HG03139 (cell line): Measurements from ENCODE around the gene FUOM.

Experiments used
- ATAC-seq: cut with Tn5 transposase; IDR thresholded peaks from one replicate; pipeline ENCODE4 v1.9.1; 2021; ENCODE audit not compliant: unreplicated experiment

FUOM gene

GRCh38 chr10:133357285-133358161 lies at the start of gene FUOM:
TSS of gene FUOM (minus strand) at chr10:133358019. CDS start at chr10:133358007, 12 bp downstream.
- peak; percentile 70 for ATAC-seq

- no peak for ATAC-seq
Observed at GRCh38 chr10:133405844-133406527, 48.2 kb upstream of the FUOM start.

GRCh38 chr10:133405272-133405671 lies 47.5 kb upstream of the FUOM start:
- no peak for ATAC-seq

- ATAC-seq, result no peak
Observed at GRCh38 chr10:133403784-133404183, 46.0 kb upstream of the FUOM start.

GRCh38 chr10:133403359-133403758 lies 45.5 kb upstream of the FUOM start:
- no peak for ATAC-seq

GRCh38 chr10:133401981-133402725 lies 44.3 kb upstream of the FUOM start:
- ATAC-seq, result no peak

- no peak for ATAC-seq
Observed at GRCh38 chr10:133401500-133401899, 43.7 kb upstream of the FUOM start.

- ATAC-seq, result peak; percentile 73
Observed at GRCh38 chr10:133400624-133401424, 43.0 kb upstream of the FUOM start.

- no peak for ATAC-seq
Observed at GRCh38 chr10:133399123-133399601, 41.3 kb upstream of the FUOM start.

- ATAC-seq, result no peak
Observed at GRCh38 chr10:133397938-133398337, 40.1 kb upstream of the FUOM start.

- ATAC-seq, result no peak
Observed at GRCh38 chr10:133396035-133396624, 38.3 kb upstream of the FUOM start.

GRCh38 chr10:133394801-133395221 lies 37.0 kb upstream of the FUOM start:
- no peak for ATAC-seq

GRCh38 chr10:133394064-133394663 lies 36.3 kb upstream of the FUOM start, which contains the start of gene MTG1:
TSS of gene MTG1 (plus strand) at chr10:133394157. CDS start at chr10:133394221, 64 bp downstream.
- peak; percentile 53 for ATAC-seq

- no peak for ATAC-seq
Observed at GRCh38 chr10:133393401-133394063, 35.7 kb upstream of the FUOM start.

GRCh38 chr10:133391761-133392518 lies 34.1 kb upstream of the FUOM start:
- ATAC-seq, result no peak

GRCh38 chr10:133391249-133391635 lies 33.4 kb upstream of the FUOM start:
- ATAC-seq, result no peak

GRCh38 chr10:133390597-133391248 lies 32.9 kb upstream of the FUOM start:
- ATAC-seq, result no peak
